Ovary (tissue), 9 donors: ENCODE measurements around the gene ARID1B. TPM values are rescaled to one million over a fixed set of nuclear protein-coding genes. Genes with fewer than 3 reads are reported as not detected.
A peak's percentile ranks its signal among the peaks of the same experiment; 100 is the strongest.
"Not testable (repeated sequence)": the region's sequence is repeated elsewhere in the genome, so short reads cannot be mapped to it uniquely, and the experiment has no call there.

ENCODE experiments used
- DNase-seq, 5 donors: peaks; one replicate each; pipeline ENCODE4 v3.0.0-alpha.2; 2019 to 2020
- H3K27ac ChIP-seq, 2 donors: fragments of 200-600 bp; one replicate each; pipeline versions ENCODE4 v1.5.1 to v1.8.0; 2019 to 2022
- H3K27me3 ChIP-seq: fragments of 200-600 bp; one replicate; pipeline ENCODE4 v1.8.0; 2022
- H3K36me3 ChIP-seq: fragments of 200-600 bp; sonication (generic); one replicate; pipeline ENCODE4 v1.5.1; 2019
- H3K4me1 ChIP-seq: one replicate; pipeline ENCODE4 v1.8.1; 2013; ENCODE audit warnings: mild to moderate bottlenecking, moderate library complexity; ENCODE audit not compliant: insufficient read depth
- H3K4me3 ChIP-seq: fragments of 200-600 bp; sonication (generic); one replicate; pipeline ENCODE4 v1.5.1; 2017
- H3K9me3 ChIP-seq, 2 donors: fragments of 200-600 bp in 1 of 2; sonication (generic) in 1 of 2; one replicate each; pipeline versions ENCODE4 v1.5.1 to v1.8.1; 2013 to 2019; ENCODE audit warnings: mild to moderate bottlenecking in 1 of 2, moderate library complexity in 1 of 2
- CTCF ChIP-seq, 3 donors: fragments of 450-650 bp in 2 of 3; fragments of 200-600 bp in 1 of 3; IDR thresholded peaks; one replicate each; pipeline versions ENCODE4 v1.5.1 to v1.8.0; 2016 to 2022; ENCODE audit warnings: antibody characterized with exemption in 3 of 3, mild to moderate bottlenecking in 1 of 3
- EP300 ChIP-seq: sonication (generic); formaldehyde crosslinking; IDR thresholded peaks from one replicate; pipeline ENCODE4 v1.6.1; 2017; ENCODE audit warnings: antibody characterized with exemption
- POLR2A ChIP-seq: fragments of 450-650 bp; IDR thresholded peaks from one replicate; pipeline ENCODE4 v1.6.1; 2017; ENCODE audit warnings: antibody characterized with exemption, mild to moderate bottlenecking, moderate library complexity
- WGBS, 3 donors: extraction: QIAGEN DNeasy Blood & Tissue Kit in 1 of 3; methylation state at CpG; one replicate each; pipeline versions ENCODE4 v1.1.5 to v1.1.7; 2013 to 2017; 5-methylcytosine and 5-hydroxymethylcytosine counted together
- intact Hi-C, 4 donors: fragments of 100-400 bp; cut with DNase I; formaldehyde crosslinking; loops; one replicate each; pipeline versions ENCODE4 v1.11.0 to v1.15.1; 2022 to 2023
- polyA plus RNA-seq, 2 donors: library from polyadenylated mRNA; stranded (reverse); fragments of 200-250 nt in 1 of 2; fragments of 350-450 nt in 1 of 2; fragmentation: Illumina TruSeq in 1 of 2; extraction: RNeasy Lipid Tissue Mini Kit (QIAGEN cat#74804) in 1 of 2; gene quantifications; one replicate each; pipeline ENCODE4 v1.2.3, GENCODE V29; 2013 to 2014
- total RNA-seq, 7 donors: library from RNA; depleted of rRNA in 2 of 7; stranded (reverse); fragments of >200 nt in 2 of 7; fragmentation: NEBNext Ultra II Directional in 3 of 7; extraction: Animal tissue kit (Norgen Biotek cat#: 25700) in 3 of 7; gene quantifications; one replicate each; pipeline versions ENCODE4 v1.1.0 to v1.2.4, GENCODE V29; 2016 to 2023
- donor health status: DM: no; HTN: no; CAD: no; lungs with moderate emphysema.
- donor health status: DM: no; HTN: no; CAD: no.
- donor health status: Bipolar disorder and iron deficiency.
- donor health status: DM: yes; HTN: yes; CAD: no.
- donor health status: DM: no; HTN: no; CAD: no.
- donor health status: DM: yes; HTN: yes; CAD: no.

ARID1B gene
- total and polyA plus RNA-seq, 9 donors = 33.2 to 144 (median 105) TPM

DNA sequence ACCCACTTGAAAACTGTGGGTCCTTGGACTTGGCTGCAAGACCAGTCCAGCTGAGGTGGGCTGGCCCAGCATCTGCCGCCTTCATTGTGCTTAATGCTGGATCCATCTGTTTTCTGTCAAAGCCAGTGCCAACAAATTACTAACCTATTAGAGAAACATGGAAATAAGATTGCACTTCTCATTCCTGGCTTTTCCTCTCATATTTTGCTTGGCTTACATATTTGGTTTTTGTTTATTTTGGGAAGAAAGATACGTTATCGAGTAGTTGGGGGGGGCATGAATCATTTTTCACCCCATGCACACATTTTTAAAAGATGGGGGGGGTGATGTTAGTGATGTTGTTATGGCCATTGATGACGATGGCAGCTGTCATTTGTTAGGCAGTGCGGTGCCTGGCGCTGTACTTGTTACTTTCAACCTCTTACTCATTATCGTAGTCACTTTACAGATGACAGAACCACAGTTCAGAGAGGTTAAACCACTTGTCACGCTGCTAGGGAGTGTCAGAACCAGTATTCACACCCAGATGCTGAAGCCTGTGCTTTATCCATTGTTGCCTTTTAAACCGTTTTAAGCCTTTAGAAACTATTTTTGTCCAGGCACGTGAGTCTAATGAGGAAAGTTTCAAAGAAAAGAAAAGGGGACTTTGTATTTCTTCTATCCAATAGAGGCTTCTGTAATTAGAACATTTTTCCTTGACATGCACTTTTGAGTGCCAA, 366.2 kb downstream of the ARID1B start:
- no peaks in the 10 kb centered on the region for H3K27me3 ChIP-seq
- H3K4me1 ChIP-seq = peaks cover 17% of the 10 kb centered on the region
- no peaks in the 10 kb centered on the region for H3K9me3 ChIP-seq
- H3K36me3 ChIP-seq = no peaks in the 10 kb centered on the region
- no peak overlapping the region for H3K27ac ChIP-seq
- peak in 1 of 5 donors; percentile 30 for DNase-seq
- TF ChIP-seq CTCF (IDR thresholded peaks at IDR 0.05) (no peak), POLR2A (no peak), EP300 (no peak)
- WGBS, 3 donors = 3 to 11% (median 8%) methylated on average over 10 of the region's 10 CpGs
- no peak overlapping the region for H3K4me3 ChIP-seq
- intact Hi-C loops = no loop called here

GRCh38 chr6:157143890-157144798, 367.0 kb downstream of the ARID1B start:
- WGBS, 3 donors = 24 to 44% (median 26%) methylated on average over 17 of the region's 17 CpGs
- peak; percentile 50 to 65 (median 61) for DNase-seq

GRCh38 chr6:157144859-157145568, 367.8 kb downstream of the ARID1B start:
- Histone ChIP-seq H3K9me3 (no peaks in the 10 kb centered on the region), H3K4me3 (no peak overlapping the region), H3K4me1 (peaks cover 20% of the 10 kb centered on the region), H3K27me3 (no peaks in the 10 kb centered on the region), H3K27ac (peak overlapping the region in 1 of 2 donors; percentile 36), H3K36me3 (no peaks in the 10 kb centered on the region)
- intact Hi-C loops = no loop called here
- DNase-seq = no peak
- TF ChIP-seq CTCF (IDR thresholded peaks at IDR 0.05) (no peak), POLR2A (no peak), EP300 (no peak)
- WGBS, 3 donors = 43 to 72% (median 50%) methylated on average over 19 of the region's 19 CpGs

More at GRCh38 chr6:157143890-157144798, 367.0 kb downstream of the ARID1B start:
- H3K4me3 ChIP-seq = no peak overlapping the region
- H3K4me1 ChIP-seq = peaks cover 20% of the 10 kb centered on the region
- peak overlapping the region in 1 of 2 donors; percentile 36 for H3K27ac ChIP-seq
- H3K36me3 ChIP-seq = no peaks in the 10 kb centered on the region
- intact Hi-C loops = no loop called here
- TF ChIP-seq POLR2A (no peak), CTCF (IDR thresholded peaks at IDR 0.05) (no peak), EP300 (no peak)
- no peaks in the 10 kb centered on the region for H3K27me3 ChIP-seq
- no peaks in the 10 kb centered on the region for H3K9me3 ChIP-seq

GRCh38 chr6:157145656-157146285, 368.6 kb downstream of the ARID1B start:
- H3K9me3 ChIP-seq = no peaks in the 10 kb centered on the region
- no peak for TF ChIP-seq EP300
- TF ChIP-seq POLR2A = no peak
- H3K27me3 ChIP-seq = no peaks in the 10 kb centered on the region
- peaks cover 24% of the 10 kb centered on the region for H3K4me1 ChIP-seq
- no peak for DNase-seq
- no peak overlapping the region for H3K4me3 ChIP-seq
- 79 to 81% (median 79%) methylated on average over 6 of the region's 6 CpGs for WGBS, 3 donors
- H3K27ac ChIP-seq = no peak overlapping the region
- intact Hi-C loops = no loop called here
- no peaks in the 10 kb centered on the region for H3K36me3 ChIP-seq

GRCh38 chr6:157147054-157148026, 370.2 kb downstream of the ARID1B start:
- peaks cover 29% of the 10 kb centered on the region for H3K4me1 ChIP-seq
- intact Hi-C loops, H3K27ac ChIP-seq, H3K27me3 ChIP-seq, H3K36me3 ChIP-seq, DNase-seq, H3K9me3 ChIP-seq, H3K4me3 ChIP-seq: not testable (repeated sequence)
- 88 to 93% (median 90%) methylated on average over 28 to 71 of the region's 74 CpGs for WGBS, 3 donors
